GM21360 (cell line): Measurements from ENCODE around the gene KLK11.

Experiments
- ATAC-seq: cut with Tn5 transposase; IDR thresholded peaks from one replicate; pipeline ENCODE4 v1.9.1; 2021; ENCODE audit warnings: mild to moderate bottlenecking, moderate library complexity; ENCODE audit not compliant: unreplicated experiment

Gene KLK11

DNA sequence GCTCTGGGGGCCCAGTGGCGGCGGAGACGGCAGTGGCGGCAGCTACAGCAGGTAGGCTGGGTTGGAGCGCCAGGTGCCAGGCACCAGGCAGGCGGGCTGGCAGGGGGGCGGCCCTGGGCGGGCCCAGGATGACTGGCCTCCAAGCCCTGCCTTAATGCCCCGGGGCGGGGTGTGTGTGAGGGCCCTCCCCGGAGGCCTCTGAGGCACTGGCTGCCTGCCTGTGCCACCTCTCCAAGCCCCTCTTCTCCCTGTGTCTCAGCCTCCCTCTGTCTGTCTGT is at the start of gene KLK11:
Gene KLK11, minus strand, starts transcription at position 63 of the 278 bp plus-strand sequence. CDS start 985 bp downstream, outside the sequence.
- ATAC-seq = no peak

- no peak for ATAC-seq
Observed at GRCh38 chr19:51075998-51076397, 49.6 kb upstream of the KLK11 start.

- ATAC-seq = no peak
Observed at GRCh38 chr19:51071095-51071405, 44.6 kb upstream of the KLK11 start.

DNA sequence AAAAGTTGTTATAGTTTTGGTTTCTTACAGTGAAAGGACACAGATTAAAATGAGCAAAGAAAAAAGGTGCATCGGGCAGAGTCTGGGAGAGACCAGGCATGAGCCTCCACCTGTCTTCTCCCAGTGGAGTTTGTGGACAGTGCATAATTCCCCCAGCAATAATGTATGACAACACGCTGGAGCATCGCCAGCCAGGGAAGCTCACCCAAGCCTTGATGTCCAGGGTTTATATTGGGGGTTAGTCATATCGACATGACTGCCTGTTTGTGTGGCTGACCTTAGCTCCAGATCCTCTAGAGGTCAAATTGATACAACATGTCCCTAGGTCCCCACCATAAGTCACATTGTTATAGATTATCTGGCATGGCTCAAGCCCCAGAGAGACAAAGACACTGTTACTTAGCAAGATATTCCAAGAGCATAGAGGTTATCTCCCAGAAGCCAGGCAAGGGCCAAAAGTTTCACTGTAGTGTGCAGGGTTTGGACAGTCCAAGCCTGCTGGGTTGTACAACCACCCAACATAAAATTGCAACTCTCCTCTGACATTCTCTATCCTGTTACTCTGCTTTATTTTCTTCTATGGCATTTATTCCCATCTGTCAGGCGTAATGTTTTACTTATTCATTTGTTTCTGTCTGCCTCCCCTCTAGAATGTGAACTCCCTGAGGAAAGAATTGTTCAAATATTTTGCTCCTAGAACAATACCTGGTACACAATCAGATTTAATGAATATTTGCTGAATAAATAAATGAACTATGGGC is 44.1 kb upstream of the KLK11 start:
- no peak for ATAC-seq

- no peak for ATAC-seq
Observed at GRCh38 chr19:51066393-51067186, 40.2 kb upstream of the KLK11 start.

- ATAC-seq = no peak
Observed at GRCh38 chr19:51065221-51065960, 39.0 kb upstream of the KLK11 start.

DNA sequence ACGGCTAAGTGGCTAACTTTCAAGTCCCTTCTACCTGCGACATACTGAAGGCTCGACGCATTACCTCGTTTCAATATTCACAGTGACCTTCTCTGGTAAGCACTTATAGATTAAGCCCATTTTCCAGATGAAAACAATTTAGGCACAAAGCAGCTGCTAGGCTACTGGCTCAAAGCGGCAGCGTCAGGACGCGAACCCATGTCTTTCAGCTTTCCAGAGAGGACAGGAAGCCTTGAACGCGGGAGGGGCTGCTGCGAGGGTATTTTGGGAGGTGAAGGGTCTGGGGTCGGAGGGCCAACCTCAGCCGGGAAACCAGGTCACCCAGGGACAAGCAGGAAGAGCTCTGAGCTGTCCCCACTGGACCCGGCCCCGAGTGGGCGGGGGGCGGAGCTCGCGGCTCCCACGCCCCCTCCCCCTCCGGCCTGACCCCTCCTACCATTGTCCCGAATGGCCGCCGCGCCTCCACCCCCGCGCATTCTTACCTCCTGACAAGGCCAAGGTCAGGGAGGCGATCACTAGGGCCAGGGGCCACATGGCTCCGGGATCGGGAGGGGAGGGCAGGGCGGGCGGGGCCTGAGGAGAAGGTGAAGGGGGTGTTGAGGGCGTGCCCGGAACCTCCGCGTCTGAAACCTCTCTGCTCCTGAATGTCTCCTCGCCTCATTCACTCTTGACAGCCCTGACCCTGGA is 38.3 kb upstream of the KLK11 start, which contains the start of gene KLK13:
Gene KLK13, minus strand, starts transcription at position 559 of the 687 bp plus-strand sequence. Its CDS starts 25 bp downstream, at position 534.
- ATAC-seq = no peak

DNA sequence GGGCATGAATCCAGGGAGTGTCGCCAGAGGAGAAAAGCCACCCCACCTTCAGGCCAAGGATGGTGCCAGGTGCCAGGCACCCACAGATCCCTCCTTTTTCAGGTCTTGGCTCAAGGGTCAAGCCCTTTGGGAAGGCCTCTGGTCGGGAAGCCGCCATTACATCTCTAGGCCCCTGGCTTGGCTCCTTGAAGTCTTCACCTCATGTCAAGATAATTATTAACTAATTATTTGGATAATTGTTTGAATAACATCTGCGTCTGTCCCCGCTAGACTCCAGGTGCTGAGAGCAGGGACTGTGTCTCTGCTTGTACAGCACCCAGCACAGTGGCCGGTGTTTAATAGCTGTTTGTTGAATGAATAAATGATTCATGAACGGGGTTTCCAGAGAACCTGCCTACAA is 37.2 kb upstream of the KLK11 start:
- no peak for ATAC-seq

DNA sequence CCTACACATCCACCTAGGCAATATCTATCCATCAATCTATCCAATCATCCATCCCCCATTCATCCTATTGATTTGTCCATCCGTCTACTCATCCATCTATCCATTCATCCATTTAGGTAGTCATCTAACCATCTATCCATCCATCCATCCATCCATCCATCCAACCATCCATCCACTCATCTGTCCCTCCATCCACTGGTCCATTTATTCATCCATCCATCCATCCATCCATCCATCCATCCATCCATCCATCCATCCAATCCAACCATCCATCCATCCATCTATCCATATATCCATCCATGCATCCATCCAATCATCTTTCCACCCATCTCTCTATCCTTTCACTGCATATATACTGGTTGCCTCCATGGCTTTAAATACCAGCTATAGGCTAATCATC is 34.6 kb upstream of the KLK11 start:
- no peak for ATAC-seq

GRCh38 chr19:51060336-51060735 is 33.9 kb upstream of the KLK11 start:
- ATAC-seq = no peak

GRCh38 chr19:51059715-51060114 is 33.3 kb upstream of the KLK11 start:
- ATAC-seq = no peak

GRCh38 chr19:51055866-51056265 is 29.4 kb upstream of the KLK11 start:
- no peak for ATAC-seq

GRCh38 chr19:51047031-51047335 is 20.6 kb upstream of the KLK11 start:
- no peak for ATAC-seq

- ATAC-seq = no peak
Observed at GRCh38 chr19:51044327-51044726, 17.9 kb upstream of the KLK11 start.

DNA sequence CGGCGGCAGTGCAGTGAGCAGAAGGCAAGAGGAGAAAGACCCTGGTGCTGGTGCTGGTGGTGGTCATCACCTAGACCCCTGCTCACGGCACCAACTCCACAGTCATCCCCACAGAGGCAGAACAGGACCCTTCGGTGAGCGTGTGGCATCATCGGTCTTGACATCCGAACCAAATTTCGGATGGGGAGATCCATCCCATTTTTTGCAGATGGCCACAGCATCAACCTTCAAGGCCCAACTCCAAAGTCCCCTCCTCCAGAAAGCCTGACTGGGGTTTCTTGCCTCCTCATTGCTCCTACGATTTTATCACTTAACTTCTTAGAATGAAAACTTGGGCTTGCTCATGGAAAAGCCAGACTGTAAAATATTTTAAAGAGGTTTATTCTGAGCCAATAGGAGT is 17.1 kb upstream of the KLK11 start:
- no peak for ATAC-seq

DNA sequence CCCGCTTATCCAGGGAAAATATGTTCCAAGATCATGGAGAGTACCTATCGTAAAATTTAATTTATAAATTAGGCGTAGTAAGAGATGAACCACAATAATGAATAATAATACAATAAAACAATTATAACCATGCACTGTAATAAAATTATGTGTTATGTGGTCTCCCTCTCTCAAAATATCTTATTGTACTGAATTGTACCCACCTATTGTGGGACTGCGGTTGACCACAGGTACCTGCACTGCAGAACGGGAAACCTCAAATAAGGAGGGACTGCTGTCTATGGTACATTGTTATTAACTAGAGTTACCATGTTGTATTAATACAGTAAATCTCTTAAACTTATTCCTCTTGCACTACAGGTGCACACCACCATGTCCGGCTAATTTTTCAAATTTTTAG is 13.7 kb upstream of the KLK11 start:
- ATAC-seq = no peak

GRCh38 chr19:51036519-51036918 is 10.1 kb upstream of the KLK11 start:
- ATAC-seq = no peak

DNA sequence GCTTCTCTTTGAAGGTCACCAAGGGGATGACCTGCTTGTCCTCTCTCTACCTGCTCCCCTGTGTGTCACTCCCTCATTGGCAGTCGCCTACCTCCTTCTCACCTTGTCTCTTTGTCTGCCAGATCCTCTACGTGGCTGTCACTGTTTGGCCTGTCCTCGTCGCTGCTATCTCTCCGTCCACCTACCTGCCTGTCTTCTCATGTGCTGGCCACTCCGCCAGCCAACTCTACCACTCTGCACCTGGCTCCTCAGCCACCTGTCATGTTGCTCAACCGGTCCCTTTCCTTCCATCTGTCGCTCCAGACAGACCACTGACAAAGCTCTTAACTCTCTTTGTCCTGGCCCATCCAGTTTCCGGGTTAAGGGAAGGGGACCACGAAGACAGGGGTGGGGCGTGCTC is 8.3 kb upstream of the KLK11 start, which contains the start of gene KLK12:
Gene KLK12, minus strand, starts transcription at position 299 of the 400 bp plus-strand sequence. CDS start 381 bp downstream, outside the sequence.
- no peak for ATAC-seq

DNA sequence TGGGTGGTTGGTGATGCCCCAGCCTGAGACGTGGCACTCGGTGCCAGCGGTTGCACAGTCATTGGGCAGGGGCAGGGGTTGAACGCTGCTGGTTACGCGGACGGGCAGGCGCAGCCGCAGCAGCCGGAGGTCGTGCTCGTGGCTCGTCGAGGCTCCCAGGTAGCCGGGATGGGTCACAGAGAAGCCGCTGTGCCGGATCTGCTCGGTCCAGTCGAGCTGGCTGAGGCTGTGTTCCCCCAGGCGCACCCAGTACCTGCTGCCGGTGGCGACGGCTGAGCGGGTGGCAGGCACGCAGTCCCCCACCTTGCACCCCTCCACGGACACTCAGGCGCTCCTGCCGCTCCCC is 5.4 kb upstream of the KLK11 start:
- no peak for ATAC-seq

DNA sequence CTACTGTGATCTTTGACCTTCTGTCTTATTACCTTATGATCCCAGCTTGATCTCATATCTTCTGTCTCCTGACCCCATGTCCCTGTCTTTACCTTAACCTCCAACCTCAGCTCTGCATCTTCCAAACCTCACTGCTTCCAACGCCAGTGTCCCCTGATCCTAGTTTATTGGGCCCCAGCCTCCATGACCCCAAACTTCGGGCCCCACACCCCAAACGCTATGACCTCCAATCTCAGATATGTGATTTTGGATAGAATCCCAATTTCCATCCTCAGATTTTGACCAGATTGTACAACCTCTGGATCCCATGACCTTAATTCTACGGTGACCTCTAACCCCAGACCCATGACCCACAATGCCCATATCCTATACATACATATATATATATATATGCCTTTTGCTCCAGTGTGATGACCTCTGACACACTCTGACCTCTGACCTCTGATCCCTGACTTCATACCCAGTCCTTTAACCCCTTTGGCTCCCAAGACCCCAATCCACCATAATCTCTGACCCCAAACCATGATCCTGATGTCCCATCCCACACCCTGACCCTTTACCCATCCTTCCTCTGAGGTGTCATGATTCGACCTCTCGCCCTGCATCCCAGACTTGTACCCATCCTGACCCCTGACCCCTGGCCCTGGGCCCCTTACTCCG is 4.9 kb upstream of the KLK11 start:
- ATAC-seq = no peak

- ATAC-seq = no peak
Observed at GRCh38 chr19:51030631-51031030, 4.2 kb upstream of the KLK11 start.
